Measurements from ENCODE around the gene NARS2.

DNA sequence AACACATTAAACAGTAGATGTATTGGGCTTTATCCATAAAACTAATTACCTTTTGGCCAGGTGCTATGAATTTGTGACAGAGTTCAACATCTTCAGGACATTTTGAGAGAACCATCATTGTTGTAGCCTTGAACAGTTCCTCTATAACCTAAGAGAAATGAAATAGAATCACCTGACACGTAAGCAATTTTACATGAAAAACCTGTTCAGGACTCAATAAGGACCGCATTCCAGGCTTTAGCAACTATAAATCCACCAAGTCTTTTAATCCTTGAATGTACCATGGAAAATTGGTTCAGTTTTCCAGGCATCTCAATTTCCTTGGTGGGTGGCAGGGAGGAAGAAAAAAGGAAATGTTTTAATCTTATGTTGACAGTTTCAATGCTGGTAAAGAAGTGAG, 96.1 kb downstream of the NARS2 start:
- TF ChIP-seq EZH2 (IDR thresholded peaks at IDR 0.05; ENCODE audit: insufficient read depth, poor library complexity, severe bottlenecking) (no peak), EZH2phosphoT487 (IDR thresholded peaks at IDR 0.05; ENCODE audit: insufficient read depth, low read depth) (no peak)
